K562 (cell line): ENCODE data around the gene COL16A1.

Experiments
- JUN ChIP-seq, 2 experiments: sonication (generic) in 1 of 2; formaldehyde crosslinking in 1 of 2; IDR thresholded peaks; 2 replicates each; pipeline versions ENCODE4 v1.6.1 to v1.8.0; 2012 to 2022; ENCODE audit warnings: borderline replicate concordance in 2 of 2, mild to moderate bottlenecking in 2 of 2, improper control_type of control experiment in 1 of 2, low read depth in 1 of 2, low read length in 1 of 2, missing genetic modification reagents in 1 of 2
- MCM2 ChIP-seq: fragments of 450-650 bp; IDR thresholded peaks from 2 replicates; pipeline ENCODE4 v1.6.1; 2017; ENCODE audit warnings: low read depth, mild to moderate bottlenecking
- POLR2AphosphoS5 ChIP-seq: IDR thresholded peaks from 2 replicates; pipeline ENCODE4 v1.6.1; 2011; ENCODE audit warnings: mild to moderate bottlenecking, low read depth, low read length, moderate library complexity; ENCODE audit not compliant: control insufficient read depth, insufficient read depth
- RUNX1 ChIP-seq: sonication (generic); IDR thresholded peaks from 2 replicates; pipeline ENCODE4 v1.6.1; 2016; ENCODE audit warnings: antibody characterized with exemption, low read depth
- SIN3B ChIP-seq: fragments of 450-650 bp; IDR thresholded peaks from 2 replicates; pipeline ENCODE4 v1.6.1; 2017; ENCODE audit warnings: low read depth, mild to moderate bottlenecking, moderate library complexity
- TCF7L2 ChIP-seq: fragments of 150-350 bp; IDR thresholded peaks from 2 replicates; pipeline ENCODE4 v1.6.1; 2016; ENCODE audit warnings: low read depth, mild to moderate bottlenecking, low read length, moderate library complexity
- YY1 ChIP-seq, 3 experiments: IDR thresholded peaks; 2 replicates each; pipeline ENCODE4 v1.6.1; 2011; ENCODE audit warnings: low read length in 2 of 3, mild to moderate bottlenecking in 2 of 3, moderate library complexity in 2 of 3, borderline replicate concordance in 1 of 3, control low read depth in 1 of 3, low read depth in 1 of 3; ENCODE audit not compliant: insufficient read depth in 3 of 3, insufficient replicate concordance in 2 of 3, control insufficient read depth in 1 of 3, insufficient read length in 1 of 3; ENCODE audit errors: extremely low read depth in 1 of 3
- ZBTB33 ChIP-seq: sonication (generic); formaldehyde crosslinking; IDR thresholded peaks from 2 replicates; pipeline ENCODE4 v1.8.1; 2023; ENCODE audit warnings: mild to moderate bottlenecking, missing genetic modification reagents
- TF ChIP-seq, protein P1 (sequence below): sonication (generic); formaldehyde crosslinking; IDR thresholded peaks from 2 replicates; pipeline ENCODE4 v1.5.0; 2020; ENCODE audit warnings: missing genetic modification reagents

DNA sequence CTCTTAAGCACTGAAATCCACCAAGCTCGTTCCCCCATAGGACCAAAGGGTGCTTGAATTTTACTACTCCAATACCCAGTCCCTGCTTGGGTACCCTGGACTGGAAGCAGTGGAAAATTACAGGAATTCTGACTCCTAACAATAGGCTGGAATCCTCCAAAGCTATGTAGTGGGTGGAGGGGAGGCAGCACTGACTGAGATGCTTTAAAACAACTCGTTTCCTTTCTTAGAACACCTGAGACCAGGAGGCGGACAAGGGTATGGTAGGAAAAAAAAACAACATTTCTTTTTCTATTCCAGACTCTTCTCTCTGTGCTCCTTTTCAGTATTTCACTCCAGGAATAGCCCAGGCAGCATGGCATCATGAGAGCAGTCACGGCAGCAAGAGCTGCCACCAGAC, 61.5 kb downstream of the COL16A1 start:
- no peak for TF ChIP-seq SIN3B
- no peak for TF ChIP-seq MCM2
- TF ChIP-seq, protein P1, sequence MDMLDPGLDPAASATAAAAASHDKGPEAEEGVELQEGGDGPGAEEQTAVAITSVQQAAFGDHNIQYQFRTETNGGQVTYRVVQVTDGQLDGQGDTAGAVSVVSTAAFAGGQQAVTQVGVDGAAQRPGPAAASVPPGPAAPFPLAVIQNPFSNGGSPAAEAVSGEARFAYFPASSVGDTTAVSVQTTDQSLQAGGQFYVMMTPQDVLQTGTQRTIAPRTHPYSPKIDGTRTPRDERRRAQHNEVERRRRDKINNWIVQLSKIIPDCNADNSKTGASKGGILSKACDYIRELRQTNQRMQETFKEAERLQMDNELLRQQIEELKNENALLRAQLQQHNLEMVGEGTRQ: no peak
- TF ChIP-seq YY1 (IDR thresholded peaks at IDR 0.05; ENCODE audit: borderline replicate concordance in 1 of 3, control insufficient read depth in 1 of 3, extremely low read depth in 1 of 3, insufficient read depth in 3 of 3, insufficient read length in 1 of 3, insufficient replicate concordance in 2 of 3, low read depth in 1 of 3, low read length in 2 of 3): no peak
- no peak for TF ChIP-seq JUN (IDR thresholded peaks at IDR 0.05; ENCODE audit: borderline replicate concordance, low read depth, low read length)
- TF ChIP-seq JUN (CRISPR knock-in tag; IDR thresholded peaks at IDR 0.05; ENCODE audit: borderline replicate concordance): no peak
- TF ChIP-seq ZBTB33 (CRISPR knock-in tag): no peak
- TF ChIP-seq POLR2AphosphoS5: no peak
- no peak for TF ChIP-seq TCF7L2
- TF ChIP-seq RUNX1: no peak
